Measurements from ENCODE around the gene THOC5. TPM values are rescaled to one million over a fixed set of nuclear protein-coding genes. Genes with fewer than 3 reads are reported as not detected.

The THOC5 gene
- total and polyA plus RNA-seq, 2 of the 4 experiments (the other 2 are of a cell fraction), result 68.4 to 73.7 TPM

GRCh38 chr22:29567338-29567737 is 13.8 kb upstream of the THOC5 start:
- Histone ChIP-seq H2BK120ac (ENCODE audit: low read depth, low read length) (no peak overlapping the region), H4K5ac (ENCODE audit: low read depth, low read length) (no peak overlapping the region), H3K9ac (ENCODE audit: low read depth, low read length) (no peak overlapping the region), H4K8ac (ENCODE audit: low read depth in 2 of 2, low read length in 2 of 2) (no peak overlapping the region), H3K27ac (ENCODE audit: insufficient read depth, low read length) (no peak overlapping the region), H3K56ac (ENCODE audit: extremely low read depth, insufficient read depth, low read length) (no peak overlapping the region), H4K91ac (ENCODE audit: insufficient read depth, low read depth, low read length) (no peak overlapping the region), H3K4ac (ENCODE audit: low read depth, low read length) (no peak overlapping the region), H2AFZ (replicated peaks; ENCODE audit: low read length, poor library complexity) (no peak overlapping the region), H3K14ac (replicated peaks; ENCODE audit: low read depth, low read length) (no peak overlapping the region), H2AK9ac (replicated peaks; ENCODE audit: low read depth, low read length, poor library complexity) (no peak overlapping the region), H3K36me3 (ENCODE audit: control insufficient read depth, insufficient read depth, low read length) (peaks cover 37% of the 10 kb centered on the region), H4K20me1 (ENCODE audit: insufficient read depth, low read length) (peaks cover 10% of the 10 kb centered on the region; the same call in 1 of the 2 replicates), H3K9me1 (ENCODE audit: insufficient read depth, low read length) (0 out of 2 replicates have a peak, but pooled peaks cover 3% of the 10 kb centered on the region), H3K9me3 (ENCODE audit: control insufficient read depth, insufficient read depth, low read length) (no peaks in the 10 kb centered on the region), H3K4me1 (ENCODE audit: control insufficient read depth, insufficient read depth, low read length) (no peaks in the 10 kb centered on the region), H3K23ac (ENCODE audit: low read depth, low read length) (no peak overlapping the region), H2AK5ac (ENCODE audit: low read depth, low read length) (no peak overlapping the region), H2BK20ac (ENCODE audit: low read depth, low read length) (no peak overlapping the region), H3K4me2 (ENCODE audit: low read depth, low read length) (no peak overlapping the region), H3K27me3 (ENCODE audit: control insufficient read depth, insufficient read depth, low read length) (no peaks in the 10 kb centered on the region), H3K4me3 (ENCODE audit: insufficient read depth, low read depth, low read length) (no peak overlapping the region), H2BK15ac (ENCODE audit: low read depth, low read length) (no peak overlapping the region), H3K79me1 (ENCODE audit: low read depth in 1 of 2, low read length in 2 of 2) (peaks cover 0 to 11% of the 10 kb centered on the region in 2 experiments; a peak in 1 of 4 replicates), H2BK5ac (ENCODE audit: low read depth, low read length, poor library complexity, severe bottlenecking) (no peak overlapping the region), H3K18ac (ENCODE audit: low read depth, low read length) (no peak overlapping the region)
- intact Hi-C loops (cut with micrococcal nuclease) (no loop called here), in situ Hi-C loops (cut with MboI; ENCODE audit: low sequenced_read_pairs) (no loop called here), dilution Hi-C loops (cut with HindIII; ENCODE audit: low sequenced_read_pairs, unreplicated experiment) (no loop called here)
- DNase-seq (no peak), ATAC-seq (ENCODE audit: low read depth) (no peak)
- CTCF ChIA-PET, result no interaction called here
- no CpG with 5 or more reads among the region's 7 CpGs for WGBS, 2 experiments (ENCODE audit: extremely low coverage in 2 of 2, insufficient read length in 1 of 2)
- no peak for TF ChIP-seq MXI1 (IDR thresholded peaks at IDR 0.05; ENCODE audit: borderline replicate concordance, low read depth, low read length)
- no peak for TF ChIP-seq CEBPB (IDR thresholded peaks at IDR 0.05; ENCODE audit: low read depth, low read length)
- no peak for TF ChIP-seq RCOR1 (IDR thresholded peaks at IDR 0.05; ENCODE audit: insufficient replicate concordance, low read length)
- TF ChIP-seq MAFK (IDR thresholded peaks at IDR 0.05; ENCODE audit: low read depth, low read length), result no peak
- no peak for TF ChIP-seq RFX5 (IDR thresholded peaks at IDR 0.05; ENCODE audit: low read depth, low read length)
- no peak for TF ChIP-seq POLR2A (IDR thresholded peaks at IDR 0.05; ENCODE audit: low read depth, low read length)
- TF ChIP-seq RAD21 (IDR thresholded peaks at IDR 0.05; ENCODE audit: low read length), result no peak
- no peak for TF ChIP-seq NFE2L2 (IDR thresholded peaks at IDR 0.05; ENCODE audit: low read depth, low read length)
- no peak for TF ChIP-seq BHLHE40 (IDR thresholded peaks at IDR 0.05; ENCODE audit: low read depth, low read length)
- no peak for TF ChIP-seq MAZ (IDR thresholded peaks at IDR 0.05; ENCODE audit: borderline replicate concordance, low read depth, low read length)
- TF ChIP-seq CTCF (conservative IDR thresholded peaks at IDR 0.05; ENCODE audit: low read depth, low read length), result no peak
- TF ChIP-seq FOS (IDR thresholded peaks at IDR 0.05; ENCODE audit: low read depth, low read length), result no peak
- BruUV-seq (replicated peaks), result no TSS peak
- POLR2A ChIA-PET (ENCODE audit: unreplicated experiment), result no interaction called here
